Measurements from ENCODE around the gene PDE3B. TPM values are rescaled to one million over a fixed set of nuclear protein-coding genes. Genes with fewer than 3 reads are reported as not detected.

PDE3B gene
- total and polyA plus RNA-seq, 2 experiments from 2014 or later = 6.4 to 16.9 TPM

GRCh38 chr11:14898355-14898754, 254.8 kb downstream of the PDE3B start:
- H3K27me3 ChIP-seq = no peaks in the 10 kb centered on the region
- no peak overlapping the region for H3K4me3 ChIP-seq
- H3K27ac ChIP-seq = no peak overlapping the region
- no peak for TF ChIP-seq CTCF (IDR thresholded peaks at IDR 0.05; ENCODE audit: low read depth, low read length)
- H3K4me1 ChIP-seq (ENCODE audit: low read depth) = no peaks in the 10 kb centered on the region
- H3K36me3 ChIP-seq = no peaks in the 10 kb centered on the region
- no peak for DNase-seq (ENCODE audit: low read depth in 1 of 2, low spot score in 1 of 2)
- H3K9me3 ChIP-seq (ENCODE audit: low read depth) = no peaks in the 10 kb centered on the region

GRCh38 chr11:14898906-14899305, 255.3 kb downstream of the PDE3B start:
- no peak overlapping the region for H3K4me3 ChIP-seq
- no peak overlapping the region for H3K27ac ChIP-seq
- H3K27me3 ChIP-seq = no peaks in the 10 kb centered on the region
- no peak for DNase-seq (ENCODE audit: low read depth in 1 of 2, low spot score in 1 of 2)
- no peaks in the 10 kb centered on the region for H3K9me3 ChIP-seq (ENCODE audit: low read depth)
- no peaks in the 10 kb centered on the region for H3K36me3 ChIP-seq
- H3K4me1 ChIP-seq (ENCODE audit: low read depth) = no peaks in the 10 kb centered on the region
- TF ChIP-seq CTCF (IDR thresholded peaks at IDR 0.05; ENCODE audit: low read depth, low read length) = no peak

- peaks cover 7% of the 10 kb centered on the region for H3K27me3 ChIP-seq
- no peaks in the 10 kb centered on the region for H3K9me3 ChIP-seq (ENCODE audit: low read depth)
- H3K4me3 ChIP-seq = no peak overlapping the region
- H3K36me3 ChIP-seq = no peaks in the 10 kb centered on the region
- peak in 1 of 2 donors; percentile 80 for DNase-seq (ENCODE audit: low read depth in 1 of 2, low spot score in 1 of 2)
- TF ChIP-seq CTCF (IDR thresholded peaks at IDR 0.05; ENCODE audit: low read depth, low read length) = no peak
- no peak overlapping the region for H3K27ac ChIP-seq
- no peaks in the 10 kb centered on the region for H3K4me1 ChIP-seq (ENCODE audit: low read depth)
Measured at GRCh38 chr11:14902650-14903350, 259.2 kb downstream of the PDE3B start.

- Histone ChIP-seq H3K4me3 (peak overlapping the region; percentile 19), H3K27me3 (peaks cover 7% of the 10 kb centered on the region), H3K4me1 (ENCODE audit: low read depth) (no peaks in the 10 kb centered on the region), H3K9me3 (ENCODE audit: low read depth) (no peaks in the 10 kb centered on the region), H3K36me3 (no peaks in the 10 kb centered on the region), H3K27ac (no peak overlapping the region)
- peak; percentile 95 for TF ChIP-seq CTCF (IDR thresholded peaks at IDR 0.05; ENCODE audit: low read depth, low read length)
- peak; percentile 64 to 84 for DNase-seq (ENCODE audit: low read depth in 1 of 2, low spot score in 1 of 2)
Measured at GRCh38 chr11:14904745-14905103, 261.1 kb downstream of the PDE3B start.

GRCh38 chr11:14905104-14906033, 261.8 kb downstream of the PDE3B start:
- H3K27me3 ChIP-seq = peaks cover 7% of the 10 kb centered on the region
- peak; percentile 38 to 63 for DNase-seq (ENCODE audit: low read depth in 1 of 2, low spot score in 1 of 2)
- no peaks in the 10 kb centered on the region for H3K9me3 ChIP-seq (ENCODE audit: low read depth)
- no peak overlapping the region for H3K27ac ChIP-seq
- peak overlapping the region; percentile 19 for H3K4me3 ChIP-seq
- peak; percentile 60 for TF ChIP-seq CTCF (IDR thresholded peaks at IDR 0.05; ENCODE audit: low read depth, low read length)
- no peaks in the 10 kb centered on the region for H3K36me3 ChIP-seq
- no peaks in the 10 kb centered on the region for H3K4me1 ChIP-seq (ENCODE audit: low read depth)
